Measurements from ENCODE around the gene PRDX2.

DNA sequence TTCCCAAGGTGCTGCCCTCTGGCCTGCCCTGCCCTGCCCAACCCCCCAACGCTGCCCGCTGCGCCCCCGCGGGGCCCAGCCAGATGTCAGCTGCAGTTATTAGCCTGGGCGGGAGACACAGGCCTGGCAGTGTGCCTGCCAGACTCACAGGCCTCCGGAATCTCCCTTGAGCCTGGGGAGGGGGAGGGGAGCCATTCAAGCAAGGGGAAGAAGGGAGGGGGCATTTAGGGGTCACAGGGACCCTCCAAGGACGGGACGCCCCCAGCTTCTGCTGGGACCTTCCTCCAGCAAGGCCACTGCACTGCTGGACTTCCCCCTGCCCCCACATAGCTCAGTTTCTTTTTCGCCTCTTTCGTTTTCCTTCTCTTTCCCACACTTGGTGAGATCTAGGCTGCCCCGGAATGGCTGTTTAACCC is 12.9 kb downstream of the PRDX2 start:
- TF ChIP-seq, protein P1, sequence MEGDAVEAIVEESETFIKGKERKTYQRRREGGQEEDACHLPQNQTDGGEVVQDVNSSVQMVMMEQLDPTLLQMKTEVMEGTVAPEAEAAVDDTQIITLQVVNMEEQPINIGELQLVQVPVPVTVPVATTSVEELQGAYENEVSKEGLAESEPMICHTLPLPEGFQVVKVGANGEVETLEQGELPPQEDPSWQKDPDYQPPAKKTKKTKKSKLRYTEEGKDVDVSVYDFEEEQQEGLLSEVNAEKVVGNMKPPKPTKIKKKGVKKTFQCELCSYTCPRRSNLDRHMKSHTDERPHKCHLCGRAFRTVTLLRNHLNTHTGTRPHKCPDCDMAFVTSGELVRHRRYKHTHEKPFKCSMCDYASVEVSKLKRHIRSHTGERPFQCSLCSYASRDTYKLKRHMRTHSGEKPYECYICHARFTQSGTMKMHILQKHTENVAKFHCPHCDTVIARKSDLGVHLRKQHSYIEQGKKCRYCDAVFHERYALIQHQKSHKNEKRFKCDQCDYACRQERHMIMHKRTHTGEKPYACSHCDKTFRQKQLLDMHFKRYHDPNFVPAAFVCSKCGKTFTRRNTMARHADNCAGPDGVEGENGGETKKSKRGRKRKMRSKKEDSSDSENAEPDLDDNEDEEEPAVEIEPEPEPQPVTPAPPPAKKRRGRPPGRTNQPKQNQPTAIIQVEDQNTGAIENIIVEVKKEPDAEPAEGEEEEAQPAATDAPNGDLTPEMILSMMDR (IDR thresholded peaks at IDR 0.05; ENCODE audit: poor library complexity), result no peak
- TF ChIP-seq EZH2 (IDR thresholded peaks at IDR 0.05; ENCODE audit: borderline replicate concordance), result no peak

Measured in hepatocyte (in vitro differentiated cells).